Small intestine (tissue), 7 donors: ENCODE results near the gene STXBP5. TPM values are rescaled to one million over a fixed set of nuclear protein-coding genes. Genes with fewer than 3 reads are reported as not detected.
A peak's percentile ranks its signal among the peaks of the same experiment; 100 is the strongest.

ENCODE experiments used
- DNase-seq, 2 donors: peaks; one replicate each; pipeline versions ENCODE4 v3.0.0 to v3.0.0-alpha.2; 2013
- FAIRE-seq: peaks from 2 replicates; lab custom pipeline; 2012; peaks lifted over from hg19 to GRCh38; lab: Jason Lieb, UNC
- H3K27ac ChIP-seq, 3 donors: one replicate each; pipeline ENCODE4 v1.5.1; 2013; ENCODE audit warnings: low read length in 2 of 3, mild to moderate bottlenecking in 2 of 3, control low read depth in 1 of 3, inconsistent platforms in 1 of 3, low read depth in 1 of 3, moderate library complexity in 1 of 3
- H3K27me3 ChIP-seq, 3 donors: one replicate each; pipeline ENCODE4 v1.6.1; 2013; ENCODE audit warnings: low read length in 3 of 3, inconsistent platforms in 1 of 3; ENCODE audit not compliant: control insufficient read depth in 3 of 3, insufficient read depth in 3 of 3
- H3K36me3 ChIP-seq, 3 donors: one replicate each; pipeline ENCODE4 v1.6.1; 2013; ENCODE audit warnings: low read length in 3 of 3, inconsistent platforms in 1 of 3, low read depth in 1 of 3, mild to moderate bottlenecking in 1 of 3, moderate library complexity in 1 of 3; ENCODE audit not compliant: control insufficient read depth in 3 of 3, insufficient read depth in 2 of 3
- H3K4me1 ChIP-seq, 3 donors: one replicate each; pipeline ENCODE4 v1.6.1; 2013; ENCODE audit warnings: low read length in 2 of 3, inconsistent platforms in 1 of 3, low read depth in 1 of 3, mild to moderate bottlenecking in 1 of 3, moderate library complexity in 1 of 3; ENCODE audit not compliant: control insufficient read depth in 3 of 3, insufficient read depth in 2 of 3
- H3K4me3 ChIP-seq, 3 donors: one replicate each; pipeline ENCODE4 v1.5.1; 2013; ENCODE audit warnings: low read length in 3 of 3, control low read depth in 1 of 3, inconsistent platforms in 1 of 3, low read depth in 1 of 3, mild to moderate bottlenecking in 1 of 3, moderate library complexity in 1 of 3
- H3K9me3 ChIP-seq, 2 donors: one replicate each; pipeline ENCODE4 v1.6.1; 2013; ENCODE audit warnings: low read depth in 1 of 2, low read length in 1 of 2; ENCODE audit not compliant: control insufficient read depth in 2 of 2, insufficient read depth in 1 of 2
- WGBS, 3 donors: extraction: QIAGEN DNeasy Blood & Tissue Kit; methylation state at CpG; one replicate each; pipeline ENCODE4 v1.1.7; 2013; 5-methylcytosine and 5-hydroxymethylcytosine counted together
- polyA plus RNA-seq, 4 donors: library from polyadenylated mRNA; stranded (reverse) in 3 of 4; unstranded in 1 of 4; fragments of 200-250 nt in 3 of 4; fragments of 120-200 nt in 1 of 4; gene quantifications; one replicate each; pipeline versions ENCODE4 v1.2.1 to v1.2.3, GENCODE V29; 2013
- donor health status: healthy with polysubstance abuse.
- donor health status: control.
- donor health status: control.
- donor health status: Bipolar disorder and iron deficiency.
- donor health status: healthy.

The STXBP5 gene
- polyA plus RNA-seq, 4 donors, result 10.8 to 25.0 (median 16.6) TPM

DNA sequence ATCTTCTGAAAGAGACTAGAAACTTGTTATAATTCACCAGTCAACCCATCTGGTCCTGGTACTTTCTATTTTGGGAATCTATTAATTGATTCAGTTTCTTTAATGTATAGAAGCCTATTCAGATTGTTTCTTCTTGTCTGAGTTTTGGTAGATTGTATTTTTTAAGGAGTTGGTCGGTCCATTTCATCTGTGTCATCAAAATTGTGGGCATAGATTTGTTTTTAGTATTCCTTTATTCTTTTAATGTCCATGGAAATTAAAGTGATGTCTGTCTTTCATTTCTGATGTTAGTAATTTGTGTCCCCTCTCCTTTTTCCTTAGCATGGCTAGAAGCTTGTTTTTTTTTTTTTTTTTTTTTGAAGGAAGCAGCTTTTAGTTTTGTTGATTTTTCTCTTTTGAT, 15.2 kb downstream of the STXBP5 start:
- peaks cover 0 to 11% (median 3%) of the 10 kb centered on the region in 3 donors for H3K36me3 ChIP-seq
- H3K9me3 ChIP-seq, result no peaks in the 10 kb centered on the region
- DNase-seq, result no peak
- no peaks in the 10 kb centered on the region for H3K27me3 ChIP-seq
- H3K27ac ChIP-seq, result no peak overlapping the region
- 88 to 98% (median 97%) methylated on average over 1 of the region's 1 CpG for WGBS, 3 donors
- H3K4me1 ChIP-seq, result peaks cover 0 to 7% (median 3%) of the 10 kb centered on the region in 3 donors
- FAIRE-seq, result no peak
- H3K4me3 ChIP-seq, result no peak overlapping the region

DNA sequence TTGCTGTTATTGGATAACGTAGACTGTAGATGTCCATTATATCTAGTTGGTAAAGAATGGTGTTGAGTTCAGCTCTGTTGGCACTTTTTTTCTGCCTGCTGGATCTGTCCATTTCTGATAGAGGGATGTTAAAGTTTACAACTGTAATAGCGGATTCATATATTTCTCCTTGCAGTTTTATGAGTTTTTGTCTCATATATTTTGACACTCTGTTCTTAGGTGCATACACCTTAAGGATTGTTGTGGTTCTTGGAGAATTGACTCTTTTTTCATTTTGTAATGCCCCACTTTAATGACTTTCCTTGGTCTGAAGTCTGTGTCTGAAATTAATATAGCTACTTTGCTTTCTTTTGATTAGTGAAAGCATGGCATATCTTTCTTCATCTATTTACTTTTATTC, 16.1 kb downstream of the STXBP5 start:
- Histone ChIP-seq H3K27me3 (no peaks in the 10 kb centered on the region), H3K36me3 (peaks cover 0 to 9% (median 3%) of the 10 kb centered on the region in 3 donors), H3K4me3 (no peak overlapping the region), H3K9me3 (no peaks in the 10 kb centered on the region), H3K4me1 (peaks cover 0 to 7% (median 3%) of the 10 kb centered on the region in 3 donors), H3K27ac (no peak overlapping the region)
- DNase-seq, result no peak
- no peak for FAIRE-seq
- WGBS, 3 donors, result 94 to 97% (median 95%) methylated on average over 2 of the region's 2 CpGs

DNA sequence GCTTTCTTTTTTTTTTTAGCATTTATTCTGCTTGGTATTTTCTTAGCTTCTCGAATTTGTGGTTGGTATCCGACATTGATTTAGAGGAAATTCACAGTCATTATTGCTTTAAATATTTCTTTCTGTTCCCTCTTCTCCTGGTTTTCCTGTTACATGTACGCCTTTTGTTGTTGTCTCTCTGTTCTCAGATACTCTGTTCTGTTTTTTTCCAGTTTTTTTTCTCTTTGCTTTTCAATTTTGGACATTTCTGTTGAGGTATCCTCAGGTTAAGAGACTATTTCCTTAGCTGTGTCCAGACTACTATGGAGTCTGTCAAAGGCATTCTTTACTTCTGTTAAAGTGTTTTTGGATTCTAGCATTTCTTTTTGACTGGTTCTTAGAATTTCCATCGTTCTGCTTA, 17.5 kb downstream of the STXBP5 start:
- WGBS, 3 donors, result 65 to 78% (median 78%) methylated on average over 4 of the region's 4 CpGs
- peaks cover 0 to 7% (median 3%) of the 10 kb centered on the region in 3 donors for H3K4me1 ChIP-seq

DNA sequence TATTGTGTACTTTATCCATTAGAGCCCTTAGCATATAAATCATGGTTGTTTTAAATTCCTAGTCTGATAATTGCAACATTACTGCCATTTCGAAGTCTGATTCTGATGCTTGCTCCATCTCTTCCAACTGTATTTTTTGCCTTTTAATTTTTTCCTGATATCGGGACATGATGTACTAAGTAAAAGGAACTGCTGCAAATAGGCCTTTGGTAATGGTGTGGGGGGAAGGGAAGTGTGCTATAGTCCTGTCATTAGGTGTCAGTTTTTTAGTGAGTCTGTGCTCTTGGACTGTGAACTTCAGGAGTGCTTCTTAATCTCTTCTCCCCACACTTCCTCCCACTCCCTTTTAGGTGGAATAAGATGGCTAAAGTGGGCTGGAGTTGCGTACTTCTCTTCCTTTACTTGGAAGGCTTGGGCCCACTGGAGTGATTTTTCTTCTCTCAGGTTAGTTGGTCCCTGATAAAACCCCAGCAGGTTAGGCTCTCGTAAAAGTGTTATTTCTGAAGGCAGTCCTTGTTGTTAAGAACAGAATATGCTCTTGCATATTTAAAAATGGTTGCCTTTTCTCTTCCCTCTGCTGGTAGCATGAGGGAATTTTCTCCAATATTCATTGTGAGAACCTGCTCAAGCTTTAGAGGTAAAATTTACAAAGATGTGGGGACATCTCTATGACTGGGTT, 18.1 kb downstream of the STXBP5 start:
- Histone ChIP-seq H3K27ac (peak overlapping the region in 2 of 3 donors; percentile 6 to 29), H3K4me3 (no peak overlapping the region), H3K27me3 (no peaks in the 10 kb centered on the region), H3K4me1 (peaks cover 0 to 7% (median 3%) of the 10 kb centered on the region in 3 donors), H3K36me3 (peaks cover 0 to 9% (median 3%) of the 10 kb centered on the region in 3 donors), H3K9me3 (no peaks in the 10 kb centered on the region)
- WGBS, 3 donors, result 41 to 61% (median 58%) methylated on average over 4 of the region's 4 CpGs
- FAIRE-seq (no peak), DNase-seq (peak; percentile 41 to 67)

More for the DNA sequence above, 17.5 kb downstream of the STXBP5 start:
- no peaks in the 10 kb centered on the region for H3K27me3 ChIP-seq
- H3K27ac ChIP-seq, result no peak overlapping the region
- H3K36me3 ChIP-seq, result peaks cover 0 to 9% (median 3%) of the 10 kb centered on the region in 3 donors
- H3K9me3 ChIP-seq, result no peaks in the 10 kb centered on the region
- no peak overlapping the region for H3K4me3 ChIP-seq
- DNase-seq (no peak), FAIRE-seq (no peak)

DNA sequence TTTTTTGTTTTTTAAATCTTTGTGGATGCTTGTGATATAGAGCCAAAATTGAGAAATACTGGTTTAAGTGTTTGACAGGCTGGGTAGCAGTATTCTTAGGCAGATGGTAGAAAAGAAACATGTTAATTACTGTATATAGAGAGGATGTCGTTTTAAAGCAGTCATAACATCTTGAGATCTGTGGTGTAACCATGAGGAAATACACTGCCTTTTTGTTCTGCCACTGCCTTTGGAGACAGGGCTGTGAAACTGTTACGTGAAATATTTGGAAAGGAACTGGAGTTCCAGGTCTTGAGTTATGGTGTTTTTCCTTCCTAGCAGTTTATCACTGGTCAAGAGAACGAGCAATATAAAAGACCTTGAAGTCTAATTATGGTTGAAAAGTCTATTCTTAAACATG, 19.5 kb downstream of the STXBP5 start:
- Histone ChIP-seq H3K4me3 (no peak overlapping the region), H3K27me3 (no peaks in the 10 kb centered on the region), H3K9me3 (no peaks in the 10 kb centered on the region), H3K4me1 (peaks cover 0 to 7% (median 3%) of the 10 kb centered on the region in 3 donors), H3K27ac (no peak overlapping the region), H3K36me3 (peaks cover 0 to 6% (median 3%) of the 10 kb centered on the region in 3 donors)
- WGBS, 3 donors, result 56 to 74% (median 69%) methylated on average over 3 of the region's 3 CpGs
- FAIRE-seq (no peak), DNase-seq (no peak)

DNA sequence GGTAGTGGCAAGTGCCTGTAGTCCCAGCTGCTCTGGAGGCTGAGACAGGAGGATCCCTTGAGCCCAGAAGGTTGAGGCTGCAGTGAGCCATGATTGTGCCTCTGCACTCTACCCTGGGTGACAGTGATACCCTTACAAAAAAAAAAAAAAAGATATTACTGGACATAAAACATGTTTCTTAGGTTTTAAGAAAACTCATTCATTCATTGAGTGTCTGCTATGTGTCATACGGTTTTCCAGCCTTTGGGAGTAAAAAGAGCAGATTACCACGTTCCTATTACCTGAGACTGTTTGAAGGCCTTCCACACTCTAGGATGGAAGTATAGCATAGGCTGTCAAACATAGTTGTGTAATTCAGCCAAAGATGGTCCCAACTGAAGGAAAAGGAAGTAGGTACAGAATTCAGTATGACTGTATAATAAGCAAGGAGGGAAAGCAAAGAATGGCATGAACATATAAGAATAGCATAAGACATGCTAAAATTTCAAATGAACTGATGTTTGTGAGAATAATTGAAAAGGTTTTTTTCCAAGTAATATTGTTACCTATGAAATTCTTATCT, 22.0 kb downstream of the STXBP5 start:
- H3K27ac ChIP-seq, result no peak overlapping the region
- no peak overlapping the region for H3K4me3 ChIP-seq
- WGBS, 3 donors, result 97 to 98% (median 97%) methylated on average over 2 of the region's 2 CpGs
- DNase-seq (no peak), FAIRE-seq (no peak)
- H3K27me3 ChIP-seq, result no peaks in the 10 kb centered on the region
- peaks cover 0 to 7% (median 3%) of the 10 kb centered on the region in 3 donors for H3K4me1 ChIP-seq
- no peaks in the 10 kb centered on the region for H3K9me3 ChIP-seq
- H3K36me3 ChIP-seq, result peaks cover 0 to 6% (median 3%) of the 10 kb centered on the region in 3 donors

DNA sequence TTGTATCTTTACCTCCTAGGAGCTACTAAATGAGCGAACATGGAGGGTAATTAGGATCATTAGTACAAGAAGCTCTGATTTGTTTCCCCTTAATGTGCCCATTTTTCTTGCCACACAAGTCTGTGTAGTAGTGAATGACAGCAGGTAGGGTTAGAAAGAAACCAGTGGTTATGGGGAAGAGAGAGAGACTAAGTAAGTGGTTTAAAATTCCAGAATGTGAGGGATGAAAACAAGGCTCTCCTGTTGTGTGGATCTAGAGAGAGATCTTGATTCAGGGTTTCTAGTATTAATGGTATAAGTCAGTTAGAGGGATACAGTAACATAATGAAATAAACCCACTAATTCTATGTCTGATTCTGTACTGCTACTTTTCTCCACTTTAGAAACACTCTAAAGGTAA, 22.7 kb downstream of the STXBP5 start:
- no peak for DNase-seq
- no peaks in the 10 kb centered on the region for H3K9me3 ChIP-seq
- 91 to 98% (median 96%) methylated on average over 1 of the region's 1 CpG for WGBS, 3 donors
- peaks cover 0 to 6% (median 3%) of the 10 kb centered on the region in 3 donors for H3K4me1 ChIP-seq
- H3K27me3 ChIP-seq, result no peaks in the 10 kb centered on the region
- H3K27ac ChIP-seq, result no peak overlapping the region
- no peak for FAIRE-seq
- H3K36me3 ChIP-seq, result peaks cover 0 to 6% (median 3%) of the 10 kb centered on the region in 3 donors
- no peak overlapping the region for H3K4me3 ChIP-seq

DNA sequence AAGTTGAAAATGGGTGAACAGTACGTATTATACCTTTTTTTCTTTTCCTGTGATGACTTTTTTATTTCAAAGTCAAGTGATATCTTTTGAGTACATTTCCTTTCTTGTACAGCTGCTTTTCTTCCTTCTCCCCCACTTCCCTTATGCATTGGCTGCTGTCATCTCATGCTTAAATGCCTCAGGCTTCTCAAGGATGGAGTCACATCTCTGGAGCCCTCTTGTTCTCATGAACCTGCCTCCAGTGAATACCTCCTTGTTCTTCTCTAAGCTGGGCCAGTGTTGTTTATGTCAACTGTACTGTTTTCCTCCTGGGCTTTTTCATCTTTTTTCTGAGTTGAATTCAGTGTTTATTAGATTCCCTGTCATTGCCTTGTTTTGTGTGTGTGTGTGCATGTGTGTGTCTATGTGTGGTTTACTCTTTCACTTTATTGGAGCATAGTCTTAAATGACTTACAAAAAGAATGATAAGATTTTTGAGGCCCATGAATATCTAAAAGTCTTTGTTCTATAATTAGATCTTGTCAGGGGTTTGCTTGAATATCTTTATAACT, 23.6 kb downstream of the STXBP5 start:
- no peak overlapping the region for H3K27ac ChIP-seq
- no peak for DNase-seq
- H3K4me3 ChIP-seq, result no peak overlapping the region
- WGBS, 3 donors, result 72 to 100% (median 94%) methylated on average over 1 of the region's 1 CpG
- H3K4me1 ChIP-seq, result no peaks in the 10 kb centered on the region
- H3K27me3 ChIP-seq, result no peaks in the 10 kb centered on the region
- no peak for FAIRE-seq
- no peaks in the 10 kb centered on the region for H3K9me3 ChIP-seq
- H3K36me3 ChIP-seq, result peaks cover 0 to 6% (median 3%) of the 10 kb centered on the region in 3 donors
